Suppressor macrophage treated with lipopolysaccharide for 4 hours (primary cell): ENCODE measurements around the gene DYSF.

Source experiments
- DNase-seq: peaks from one replicate; pipeline ENCODE4 v3.0.0-alpha.2; 2020

DYSF gene

DNA sequence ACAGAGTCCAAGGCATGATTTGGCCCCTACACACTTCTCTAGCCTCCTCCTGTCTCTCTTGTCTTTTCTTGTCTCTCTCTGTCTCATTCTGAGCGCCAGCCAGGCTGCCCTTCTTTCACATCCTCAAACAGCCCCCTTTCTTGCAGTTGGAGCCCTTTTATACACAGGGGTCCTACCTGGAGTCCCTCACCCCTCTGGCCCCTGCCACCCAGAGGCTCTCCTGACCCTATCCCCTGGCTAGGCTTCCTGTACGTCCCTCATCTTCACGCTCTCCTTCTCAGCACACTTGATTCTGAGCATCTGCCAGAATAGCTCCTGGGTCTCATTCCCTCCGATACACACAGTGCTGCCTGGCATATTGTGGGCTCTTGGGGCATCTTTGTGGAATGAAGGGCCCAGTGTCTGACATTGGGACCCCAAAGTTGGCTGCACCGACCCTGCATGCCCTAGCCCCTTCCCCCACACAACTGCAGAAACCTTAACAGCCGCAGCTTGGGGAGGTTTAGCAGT, 261.9 kb downstream of the DYSF start:
- DNase-seq: no peak

- DNase-seq: no peak
Measured at GRCh38 chr2:71715951-71716696, 262.8 kb downstream of the DYSF start.

GRCh38 chr2:71716697-71717624, 263.6 kb downstream of the DYSF start:
- no peak for DNase-seq

GRCh38 chr2:71718686-71719085, 265.3 kb downstream of the DYSF start:
- no peak for DNase-seq

GRCh38 chr2:71719520-71720282, 266.3 kb downstream of the DYSF start:
- DNase-seq: no peak

- no peak for DNase-seq
Measured at GRCh38 chr2:71720283-71720560, 266.9 kb downstream of the DYSF start.

DNA sequence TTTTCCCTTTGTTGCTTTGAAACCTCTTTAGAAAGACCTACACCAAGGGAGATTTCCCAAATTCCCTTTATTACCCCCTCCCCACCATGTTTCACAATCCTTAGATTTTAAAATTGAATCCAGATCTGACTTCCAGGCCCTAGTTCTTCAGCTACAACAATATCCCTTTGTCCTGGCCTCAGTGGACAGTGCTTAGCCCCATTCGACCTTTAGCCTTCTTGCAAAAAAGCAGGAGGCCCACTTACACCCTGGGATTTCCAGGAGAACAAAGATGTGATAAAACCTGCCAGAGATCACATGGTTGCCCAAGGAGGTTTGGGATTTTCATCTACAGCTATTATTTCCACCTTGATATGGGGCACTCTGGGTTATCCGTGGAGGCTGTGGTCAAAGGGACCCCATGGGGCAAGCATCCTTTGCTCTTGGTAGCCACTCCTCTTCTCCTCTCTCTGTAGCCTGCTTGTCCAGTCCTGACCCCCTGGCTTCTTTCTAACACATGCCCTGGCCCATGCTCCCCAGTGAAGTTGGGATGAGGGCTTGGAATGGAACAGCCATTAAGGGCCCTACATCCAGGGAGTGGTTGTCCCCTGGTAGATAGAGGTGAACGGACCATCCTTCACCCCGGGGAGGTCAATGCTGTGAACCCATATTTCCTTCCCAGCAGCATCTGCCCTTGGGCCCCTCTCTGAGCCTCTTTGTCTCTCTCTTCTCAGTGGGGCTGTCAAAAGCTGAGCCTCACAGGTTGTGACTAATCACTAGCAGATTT, 267.4 kb downstream of the DYSF start:
- DNase-seq: no peak

DNA sequence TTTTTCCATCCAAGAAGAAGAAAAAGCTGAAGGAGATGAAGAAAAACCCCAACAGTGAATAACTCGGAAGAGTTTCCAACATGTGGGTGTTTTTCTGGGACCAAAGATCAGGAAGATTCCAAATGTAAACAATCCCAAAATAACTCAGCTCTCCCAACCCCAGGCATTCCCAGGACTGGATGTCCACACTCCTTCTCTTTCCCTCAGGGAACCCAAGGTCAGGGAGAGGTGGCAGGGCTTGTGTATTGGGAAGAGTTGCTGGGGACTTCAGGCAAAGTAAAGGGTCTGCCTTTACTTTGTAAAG, 268.0 kb downstream of the DYSF start:
- no peak for DNase-seq

- DNase-seq: no peak
Measured at GRCh38 chr2:71721669-71722068, 268.3 kb downstream of the DYSF start.

DNA sequence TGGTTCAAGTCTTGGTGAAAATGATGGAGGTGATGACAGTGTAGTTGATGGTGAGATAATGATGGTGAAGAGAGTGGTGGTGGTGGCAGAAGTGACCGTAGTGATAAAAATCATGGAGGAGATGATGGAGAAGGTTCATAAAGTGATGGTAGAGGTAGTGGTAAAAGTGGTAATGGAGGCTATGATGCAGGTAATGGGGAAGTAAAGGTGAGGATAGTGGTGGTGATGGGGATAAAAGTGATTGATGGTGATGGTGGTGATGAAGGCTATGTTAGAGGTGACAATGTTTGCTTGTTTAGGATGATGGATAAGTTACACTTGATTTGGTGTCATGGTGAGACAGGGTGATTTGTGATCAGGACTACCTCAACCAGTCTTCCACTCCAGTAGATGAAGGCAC, 268.9 kb downstream of the DYSF start:
- no peak for DNase-seq

GRCh38 chr2:71724793-71725192, 271.4 kb downstream of the DYSF start:
- DNase-seq: no peak

GRCh38 chr2:71725836-71726235, 272.5 kb downstream of the DYSF start:
- DNase-seq: no peak

DNA sequence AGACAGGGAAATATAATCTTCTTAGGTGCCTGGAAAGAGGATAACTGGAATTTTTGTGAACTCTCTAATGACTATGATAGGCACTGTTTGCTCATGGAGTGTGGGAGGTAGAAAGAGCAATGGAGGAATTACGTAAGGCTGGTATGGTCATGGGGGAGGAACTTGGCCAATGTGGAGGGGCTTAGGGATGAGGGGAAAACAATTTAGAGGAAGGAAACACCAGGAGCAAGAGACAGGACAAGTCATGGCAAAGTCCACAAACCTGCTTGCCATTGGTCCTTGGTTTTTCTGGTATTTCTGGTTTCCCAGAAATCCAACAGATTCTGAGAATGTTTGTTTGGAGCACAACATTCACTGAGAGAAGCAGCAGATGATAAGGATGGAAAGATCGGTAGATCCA, 274.2 kb downstream of the DYSF start:
- peak; percentile 1 for DNase-seq

GRCh38 chr2:71728036-71728435, 274.7 kb downstream of the DYSF start:
- no peak for DNase-seq

- no peak for DNase-seq
Measured at GRCh38 chr2:71730785-71731383, 277.5 kb downstream of the DYSF start.

DNA sequence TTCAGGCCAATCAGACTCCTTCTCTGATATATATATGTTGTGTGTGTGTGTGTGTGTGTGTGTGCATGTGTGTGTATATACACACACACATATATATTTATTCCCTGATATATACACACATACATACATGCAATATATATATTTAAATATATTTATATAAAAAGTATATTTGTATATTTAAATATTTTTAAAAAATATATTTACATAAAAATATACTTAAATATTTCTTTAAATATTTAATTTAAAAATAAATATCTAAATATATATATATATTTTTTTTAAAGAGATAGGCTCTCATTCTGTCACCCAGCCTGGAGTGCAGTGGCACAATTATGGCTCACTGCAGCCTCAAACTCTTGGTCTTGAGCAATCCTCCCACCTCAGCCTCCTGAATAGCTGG, 281.3 kb downstream of the DYSF start:
- no peak for DNase-seq

DNA sequence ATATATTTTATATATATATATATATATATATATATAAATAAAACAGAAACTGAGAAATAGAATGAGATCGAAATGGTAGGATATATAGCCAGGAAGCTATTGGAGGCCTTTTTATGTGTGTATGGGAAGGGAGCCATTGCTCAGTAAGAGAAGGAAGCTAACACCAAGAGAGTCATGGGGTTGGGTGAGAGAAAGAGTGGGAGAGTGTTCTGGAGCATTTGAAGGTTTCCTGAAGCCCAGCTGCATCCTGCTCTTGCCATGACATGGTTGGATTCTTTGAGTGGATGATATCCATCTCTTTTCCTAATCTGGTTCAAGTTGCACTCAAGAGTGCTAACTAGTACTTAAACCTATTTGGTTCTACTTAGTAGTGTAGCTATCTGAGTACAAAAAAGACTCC, 282.3 kb downstream of the DYSF start:
- no peak for DNase-seq
